Loucy (cell line): ENCODE results near the gene PSMF1.

Source experiments
- H2AFZ ChIP-seq: fragments of 200-600 bp; sonication (generic); 2 replicates; pipeline ENCODE4 v1.6.0; 2016; ENCODE audit warnings: antibody characterized with exemption, mild to moderate bottlenecking, low read length, moderate library complexity
- H3F3A ChIP-seq: fragments of 200-600 bp; 2 replicates; pipeline ENCODE4 v1.6.0; 2016; ENCODE audit warnings: antibody characterized with exemption, low read depth, mild to moderate bottlenecking
- H3K27me3 ChIP-seq: fragments of 200-600 bp; sonication (generic); 2 replicates; pipeline ENCODE4 v1.6.1; 2014; ENCODE audit warnings: low read length, mild to moderate bottlenecking; ENCODE audit not compliant: insufficient read depth, poor library complexity, severe bottlenecking
- H3K36me3 ChIP-seq: fragments of 200-600 bp; sonication (generic); 2 replicates; pipeline ENCODE4 v1.6.1; 2016; ENCODE audit warnings: low read length; ENCODE audit not compliant: insufficient read depth
- H3K4me1 ChIP-seq: fragments of 200-600 bp; sonication (generic); 2 replicates; pipeline ENCODE4 v1.5.1; 2014; ENCODE audit warnings: low read length, mild to moderate bottlenecking; ENCODE audit not compliant: insufficient read depth, poor library complexity, severe bottlenecking
- H3K4me2 ChIP-seq: fragments of 200-600 bp; sonication (generic); 2 replicates; pipeline ENCODE4 v1.6.0; 2014; ENCODE audit warnings: antibody characterized with exemption, low read length, low read depth, mild to moderate bottlenecking; ENCODE audit not compliant: poor library complexity, severe bottlenecking
- H3K4me3 ChIP-seq: fragments of 200-600 bp; sonication (generic); 2 replicates; pipeline ENCODE4 v1.5.1; 2014; ENCODE audit warnings: low read length, mild to moderate bottlenecking, mixed read lengths; ENCODE audit not compliant: poor library complexity, severe bottlenecking
- H3K79me2 ChIP-seq: fragments of 200-600 bp; sonication (generic); 2 replicates; pipeline ENCODE4 v1.6.1; 2014; ENCODE audit warnings: low read length; ENCODE audit not compliant: insufficient read depth
- H3K9ac ChIP-seq: fragments of 200-600 bp; sonication (generic); 2 replicates; pipeline ENCODE4 v1.6.0; 2014; ENCODE audit warnings: mild to moderate bottlenecking, low read depth, low read length, moderate library complexity; ENCODE audit not compliant: poor library complexity, severe bottlenecking
- H3K9me2 ChIP-seq: fragments of 200-600 bp; sonication (generic); replicated peaks from 2 replicates; pipeline ENCODE4 v1.6.1; 2016; ENCODE audit warnings: low read depth, low read length, mixed read lengths
- H3K9me3 ChIP-seq: fragments of 200-600 bp; sonication (generic); 2 replicates; pipeline ENCODE4 v1.6.1; 2014; ENCODE audit warnings: mild to moderate bottlenecking, antibody characterized with exemption, low read length, low read depth; ENCODE audit not compliant: insufficient read depth
- H4K20me1 ChIP-seq: fragments of 200-600 bp; sonication (generic); 2 replicates; pipeline ENCODE4 v1.6.0; 2014; ENCODE audit warnings: antibody characterized with exemption, low read length, mild to moderate bottlenecking; ENCODE audit not compliant: insufficient read depth, poor library complexity, severe bottlenecking
- CTCF ChIP-seq: fragments of 200-600 bp; sonication (generic); conservative IDR thresholded peaks from 2 replicates; pipeline ENCODE4 v1.5.1; 2014; ENCODE audit warnings: mild to moderate bottlenecking, antibody characterized with exemption, low read length
- EZH2phosphoT487 ChIP-seq: fragments of 200-600 bp; IDR thresholded peaks from 2 replicates; pipeline ENCODE4 v1.6.1; 2018; ENCODE audit warnings: antibody characterized with exemption, mild to moderate bottlenecking, moderate library complexity, borderline replicate concordance

The PSMF1 gene

GRCh38 chr20:1123666-1124065 is 5.3 kb downstream of the PSMF1 start:
- no peaks in the 10 kb centered on the region for H3K9me3 ChIP-seq
- H3K79me2 ChIP-seq = peaks cover 69% of the 10 kb centered on the region
- no peaks in the 10 kb centered on the region for H3K27me3 ChIP-seq
- peak overlapping the region; percentile 53 for H3K4me2 ChIP-seq
- no peaks in the 10 kb centered on the region for H3F3A ChIP-seq
- peaks cover 34% of the 10 kb centered on the region for H3K36me3 ChIP-seq
- TF ChIP-seq EZH2phosphoT487 (no peak), CTCF (no peak)
- H3K9me2 ChIP-seq = no peaks in the 10 kb centered on the region
- H3K9ac ChIP-seq = peak overlapping the region; percentile 40
- H4K20me1 ChIP-seq = peaks cover 40% of the 10 kb centered on the region
- peak overlapping the region; percentile 85 for H3K4me3 ChIP-seq
- no peak overlapping the region for H2AFZ ChIP-seq
- H3K4me1 ChIP-seq = peaks cover 50% of the 10 kb centered on the region

- Histone ChIP-seq H3K79me2 (peaks cover 61% of the 10 kb centered on the region), H3F3A (no peaks in the 10 kb centered on the region), H3K4me3 (no peak overlapping the region), H3K4me1 (peaks cover 45% of the 10 kb centered on the region), H3K36me3 (peaks cover 38% of the 10 kb centered on the region), H3K9me3 (no peaks in the 10 kb centered on the region), H3K9ac (peak overlapping the region; percentile 40), H3K9me2 (no peaks in the 10 kb centered on the region), H2AFZ (no peak overlapping the region), H3K27me3 (no peaks in the 10 kb centered on the region), H4K20me1 (peaks cover 33% of the 10 kb centered on the region), H3K4me2 (peak overlapping the region; percentile 53)
- TF ChIP-seq EZH2phosphoT487 = no peak
- TF ChIP-seq CTCF = no peak
Measured at GRCh38 chr20:1124421-1124820, 6.0 kb downstream of the PSMF1 start.

- Histone ChIP-seq H3K9me2 (no peaks in the 10 kb centered on the region), H4K20me1 (peaks cover 26% of the 10 kb centered on the region), H3K4me3 (no peak overlapping the region), H3K4me1 (peaks cover 37% of the 10 kb centered on the region), H2AFZ (no peak overlapping the region), H3K9ac (no peak overlapping the region), H3K4me2 (no peak overlapping the region), H3F3A (no peaks in the 10 kb centered on the region), H3K36me3 (peaks cover 46% of the 10 kb centered on the region), H3K79me2 (peaks cover 53% of the 10 kb centered on the region), H3K9me3 (no peaks in the 10 kb centered on the region), H3K27me3 (no peaks in the 10 kb centered on the region)
- TF ChIP-seq CTCF = no peak
- TF ChIP-seq EZH2phosphoT487 = no peak
Measured at GRCh38 chr20:1125277-1125676, 6.9 kb downstream of the PSMF1 start.
